ENCODE measurements around the gene HS1BP3. TPM values are rescaled to one million over a fixed set of nuclear protein-coding genes. Genes with fewer than 3 reads are reported as not detected.
A peak's percentile ranks its signal among the peaks of the same experiment; 100 is the strongest.

HS1BP3 gene
- total RNA-seq, 6 donors from 2014 or later = 41.0 to 45.8 (median 42.7) TPM

- peaks cover 0 to 13% (median 9%) of the 10 kb centered on the region in 4 donors for H3K36me3 ChIP-seq
- H3K27ac ChIP-seq = peak overlapping the region; percentile 89 to 98 (median 92)
- TF ChIP-seq, protein P1, sequence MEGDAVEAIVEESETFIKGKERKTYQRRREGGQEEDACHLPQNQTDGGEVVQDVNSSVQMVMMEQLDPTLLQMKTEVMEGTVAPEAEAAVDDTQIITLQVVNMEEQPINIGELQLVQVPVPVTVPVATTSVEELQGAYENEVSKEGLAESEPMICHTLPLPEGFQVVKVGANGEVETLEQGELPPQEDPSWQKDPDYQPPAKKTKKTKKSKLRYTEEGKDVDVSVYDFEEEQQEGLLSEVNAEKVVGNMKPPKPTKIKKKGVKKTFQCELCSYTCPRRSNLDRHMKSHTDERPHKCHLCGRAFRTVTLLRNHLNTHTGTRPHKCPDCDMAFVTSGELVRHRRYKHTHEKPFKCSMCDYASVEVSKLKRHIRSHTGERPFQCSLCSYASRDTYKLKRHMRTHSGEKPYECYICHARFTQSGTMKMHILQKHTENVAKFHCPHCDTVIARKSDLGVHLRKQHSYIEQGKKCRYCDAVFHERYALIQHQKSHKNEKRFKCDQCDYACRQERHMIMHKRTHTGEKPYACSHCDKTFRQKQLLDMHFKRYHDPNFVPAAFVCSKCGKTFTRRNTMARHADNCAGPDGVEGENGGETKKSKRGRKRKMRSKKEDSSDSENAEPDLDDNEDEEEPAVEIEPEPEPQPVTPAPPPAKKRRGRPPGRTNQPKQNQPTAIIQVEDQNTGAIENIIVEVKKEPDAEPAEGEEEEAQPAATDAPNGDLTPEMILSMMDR (IDR thresholded peaks at IDR 0.05) = no peak
- TF ChIP-seq POLR2A (IDR thresholded peaks at IDR 0.05) = no peak
- no peaks in the 10 kb centered on the region for H3K27me3 ChIP-seq
- H3K4me3 ChIP-seq = peak overlapping the region; percentile 79 to 96 (median 86)
- H3K4me1 ChIP-seq = peaks cover 25 to 29% (median 26%) of the 10 kb centered on the region in 4 donors
- WGBS, 2 donors = 9 to 10% methylated on average over 19 of the region's 19 CpGs
- ATAC-seq (ENCODE audit: low FRiP score in 2 of 2) (peak; percentile 3 to 29), DNase-seq (peak in 1 of 2 donors; percentile 35)
- H3K9me3 ChIP-seq = no peaks in the 10 kb centered on the region
Measured at GRCh38 chr2:20650393-20650876, 463 bp downstream of the HS1BP3 start.

GRCh38 chr2:20649976-20650375, 922 bp downstream of the HS1BP3 start:
- TF ChIP-seq POLR2AphosphoS5 (IDR thresholded peaks at IDR 0.05) (no peak), EP300 (IDR thresholded peaks at IDR 0.05) (no peak), POLR2A (IDR thresholded peaks at IDR 0.05) (no peak)
- TF ChIP-seq, protein P1 (IDR thresholded peaks at IDR 0.05) = no peak
- H3K4me3 ChIP-seq = peak overlapping the region; percentile 79 to 96 (median 86)
- no peak for DNase-seq
- ATAC-seq (ENCODE audit: low FRiP score in 2 of 2) = no peak
- 54 to 59% methylated on average over 7 of the region's 7 CpGs for WGBS, 2 donors
- H3K4me1 ChIP-seq = peaks cover 25 to 29% (median 26%) of the 10 kb centered on the region in 4 donors
- H3K36me3 ChIP-seq = peaks cover 3 to 18% (median 13%) of the 10 kb centered on the region in 4 donors
- peak overlapping the region in 1 of 4 donors; percentile 98 for H3K27ac ChIP-seq
- H3K27me3 ChIP-seq = no peaks in the 10 kb centered on the region
- no peaks in the 10 kb centered on the region for H3K9me3 ChIP-seq

DNA sequence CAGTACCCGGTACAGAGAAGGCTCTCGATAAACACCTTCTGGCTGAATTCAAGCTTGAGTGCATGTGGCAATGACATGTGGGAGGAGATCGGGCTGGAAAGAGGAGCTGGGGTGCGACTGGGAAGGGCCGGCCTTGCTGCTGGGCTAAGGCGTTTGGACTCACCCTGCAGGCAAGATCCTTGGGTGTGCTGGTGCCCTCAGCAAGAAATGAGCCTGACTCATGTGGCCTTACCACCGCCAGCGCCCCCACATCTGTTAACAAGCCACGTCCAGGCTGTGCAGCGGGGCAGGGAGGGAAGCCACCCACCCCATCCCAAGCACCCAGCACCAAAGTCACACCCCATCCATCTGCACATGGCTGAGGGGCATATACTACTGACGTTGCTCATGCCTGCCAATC, 1.3 kb downstream of the HS1BP3 start:
- TF ChIP-seq POLR2A (IDR thresholded peaks at IDR 0.05) (no peak), POLR2AphosphoS5 (IDR thresholded peaks at IDR 0.05) (no peak), EP300 (IDR thresholded peaks at IDR 0.05) (no peak)
- TF ChIP-seq, protein P1 (IDR thresholded peaks at IDR 0.05) = no peak
- H3K4me3 ChIP-seq = peak overlapping the region in 2 of 4 donors; percentile 79 to 86
- peaks cover 25 to 29% (median 26%) of the 10 kb centered on the region in 4 donors for H3K4me1 ChIP-seq
- peak overlapping the region in 1 of 4 donors; percentile 98 for H3K27ac ChIP-seq
- peaks cover 7 to 21% (median 17%) of the 10 kb centered on the region in 4 donors for H3K36me3 ChIP-seq
- no peaks in the 10 kb centered on the region for H3K9me3 ChIP-seq
- DNase-seq = no peak
- no peak for ATAC-seq (ENCODE audit: low FRiP score in 2 of 2)
- WGBS, 2 donors = 75 to 89% methylated on average over 7 to 11 of the region's 11 CpGs
- no peaks in the 10 kb centered on the region for H3K27me3 ChIP-seq

- no peak for ATAC-seq (ENCODE audit: low FRiP score in 2 of 2)
- H3K9me3 ChIP-seq = no peaks in the 10 kb centered on the region
- TF ChIP-seq POLR2AphosphoS5 (IDR thresholded peaks at IDR 0.05) = no peak
- TF ChIP-seq EP300 (IDR thresholded peaks at IDR 0.05) = no peak
- no peak for TF ChIP-seq POLR2A (IDR thresholded peaks at IDR 0.05)
- TF ChIP-seq, protein P1 (IDR thresholded peaks at IDR 0.05) = no peak
- 97% methylated on average over 9 of the region's 9 CpGs for WGBS, 2 donors
- H3K36me3 ChIP-seq = peaks cover 9 to 22% (median 21%) of the 10 kb centered on the region in 4 donors
- no peak overlapping the region for H3K27ac ChIP-seq
- H3K27me3 ChIP-seq = no peaks in the 10 kb centered on the region
- peaks cover 25 to 29% (median 26%) of the 10 kb centered on the region in 4 donors for H3K4me1 ChIP-seq
- no peak for DNase-seq
- H3K4me3 ChIP-seq = no peak overlapping the region
Measured at GRCh38 chr2:20648831-20649230, 2.1 kb downstream of the HS1BP3 start.

DNA sequence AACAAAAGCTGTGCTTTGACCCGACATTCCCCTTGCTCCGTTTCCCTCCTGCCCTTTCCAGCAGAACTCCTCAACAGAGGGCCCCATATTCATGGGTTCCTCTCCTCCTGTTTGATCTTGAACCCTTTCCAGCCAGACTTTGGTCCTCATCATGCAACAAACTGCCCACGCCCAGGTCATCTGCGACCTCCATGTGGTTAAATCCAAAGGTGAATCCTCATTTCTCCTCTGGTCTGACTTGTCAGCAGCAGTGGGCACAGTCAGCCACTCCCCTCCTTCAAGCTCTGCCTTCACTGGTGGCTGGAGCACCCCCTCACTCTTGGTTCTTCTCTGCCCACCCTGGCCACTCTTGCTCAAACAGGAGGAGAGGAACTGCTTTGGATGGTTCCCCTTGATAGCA, 2.7 kb downstream of the HS1BP3 start:
- ATAC-seq (ENCODE audit: low FRiP score in 2 of 2) (no peak), DNase-seq (no peak)
- H3K4me3 ChIP-seq = no peak overlapping the region
- peaks cover 25 to 29% (median 26%) of the 10 kb centered on the region in 4 donors for H3K4me1 ChIP-seq
- 88 to 98% methylated on average over 4 of the region's 4 CpGs for WGBS, 2 donors
- no peaks in the 10 kb centered on the region for H3K9me3 ChIP-seq
- no peak overlapping the region for H3K27ac ChIP-seq
- H3K27me3 ChIP-seq = no peaks in the 10 kb centered on the region
- no peak for TF ChIP-seq EP300 (IDR thresholded peaks at IDR 0.05)
- H3K36me3 ChIP-seq = peaks cover 9 to 28% (median 25%) of the 10 kb centered on the region in 4 donors

Measured in upper lobe of left lung (tissue), 6 donors.